Breast epithelium (tissue), 4 donors: ENCODE data around the gene GDPD5. TPM values are rescaled to one million over a fixed set of nuclear protein-coding genes. Genes with fewer than 3 reads are reported as not detected.

ENCODE experiments used
- DNase-seq, 2 donors: peaks; one replicate each; pipeline ENCODE4 v3.0.0-alpha.2; 2019; ENCODE audit warnings: low spot score in 2 of 2
- H3K27ac ChIP-seq, 2 donors: fragments of 200-600 bp; sonication (generic) in 1 of 2; one replicate each; pipeline ENCODE4 v1.5.1; 2016 to 2019; ENCODE audit warnings: mild to moderate bottlenecking in 1 of 2
- H3K27me3 ChIP-seq, 2 donors: fragments of 200-600 bp; sonication (generic) in 1 of 2; one replicate each; pipeline versions ENCODE4 v1.5.1 to v1.6.0; 2017 to 2019; ENCODE audit warnings: control low read depth in 1 of 2, mild to moderate bottlenecking in 1 of 2
- H3K36me3 ChIP-seq: fragments of 200-600 bp; one replicate; pipeline ENCODE4 v1.5.1; 2019
- H3K4me1 ChIP-seq, 2 donors: fragments of 200-600 bp; sonication (generic); one replicate each; pipeline ENCODE4 v1.5.1; 2016 to 2019; ENCODE audit warnings: control low read depth in 1 of 2
- H3K4me3 ChIP-seq, 3 donors: fragments of 200-600 bp; sonication (generic); 1 replicate in 2 of 3; 2 replicates in 1 of 3; pipeline ENCODE4 v1.5.1; 2016 to 2019; ENCODE audit warnings: mild to moderate bottlenecking in 3 of 3, moderate library complexity in 2 of 3
- H3K9me3 ChIP-seq, 2 donors: fragments of 200-600 bp; sonication (generic) in 1 of 2; one replicate each; pipeline ENCODE4 v1.5.1; 2016 to 2019; ENCODE audit warnings: control low read depth in 1 of 2
- POLR2A ChIP-seq: fragments of 450-650 bp; IDR thresholded peaks from one replicate; pipeline ENCODE4 v1.6.1; 2016; ENCODE audit warnings: antibody characterized with exemption, mild to moderate bottlenecking, moderate library complexity
- POLR2AphosphoS5 ChIP-seq, 3 donors: sonication (generic); formaldehyde crosslinking; IDR thresholded peaks; one replicate each; pipeline ENCODE4 v1.6.1; 2017; ENCODE audit warnings: antibody characterized with exemption in 3 of 3
- intact Hi-C: fragments of 100-400 bp; cut with DNase I; formaldehyde crosslinking; loops from one replicate; pipeline ENCODE4 v1.15.1; 2023; ENCODE audit warnings: low total_unique reads
- total RNA-seq, 3 donors: library from RNA; depleted of rRNA; stranded (reverse); fragments of >200 nt; gene quantifications; one replicate each; pipeline ENCODE4 v1.1.0, GENCODE V29; 2016
- TF ChIP-seq, protein P1 (sequence below), 3 donors: fragments of 450-650 bp; IDR thresholded peaks; one replicate each; pipeline ENCODE4 v1.5.1; 2016 to 2017; ENCODE audit warnings: antibody characterized with exemption in 3 of 3, mild to moderate bottlenecking in 3 of 3, moderate library complexity in 3 of 3

GDPD5 gene
- total RNA-seq, 3 donors from 2014 or later = 10.5 to 25.9 (median 14.8) TPM

DNA sequence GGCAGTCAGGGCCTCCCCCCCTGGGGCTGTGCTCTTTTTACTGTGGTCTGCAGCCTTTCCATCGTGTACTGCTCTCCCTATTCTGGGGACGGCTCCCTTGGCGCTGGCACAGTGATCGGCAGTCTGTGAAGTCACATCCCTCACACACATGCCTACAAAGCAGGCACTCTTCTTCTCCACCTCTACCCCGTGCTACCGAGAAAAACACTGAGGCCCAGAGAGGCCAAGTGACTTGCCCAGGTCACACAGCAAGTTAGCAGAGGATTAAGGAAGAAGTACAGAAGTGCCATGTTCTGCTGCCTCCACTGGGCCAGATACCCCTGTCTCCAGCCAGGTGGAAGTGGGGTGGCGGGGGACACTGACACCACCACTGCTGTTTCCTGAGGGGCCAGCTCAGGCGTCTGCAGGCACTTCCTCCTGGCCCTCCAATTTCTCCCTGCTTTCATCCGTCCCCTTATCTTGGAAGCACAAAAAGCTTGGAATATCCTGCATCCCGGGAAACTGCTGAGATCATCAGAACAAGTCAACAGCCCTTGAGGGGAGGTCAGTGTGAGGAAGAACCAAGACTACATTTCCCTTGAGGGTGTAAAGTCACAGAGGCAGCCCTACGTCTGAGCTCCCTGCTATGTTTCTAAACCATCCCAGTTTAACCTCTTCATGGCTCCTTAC lies 62.5 kb downstream of the GDPD5 start:
- no peak overlapping the region for H3K27ac ChIP-seq
- no peaks in the 10 kb centered on the region for H3K36me3 ChIP-seq
- H3K4me1 ChIP-seq = no peaks in the 10 kb centered on the region
- no peaks in the 10 kb centered on the region for H3K27me3 ChIP-seq
- H3K4me3 ChIP-seq = no peak overlapping the region
- intact Hi-C loops = loop anchor here (5.0 kb wide), 1 partner anchor 1729 kb away; no protein-coding TSS in a partner anchor
- TF ChIP-seq, protein P1, sequence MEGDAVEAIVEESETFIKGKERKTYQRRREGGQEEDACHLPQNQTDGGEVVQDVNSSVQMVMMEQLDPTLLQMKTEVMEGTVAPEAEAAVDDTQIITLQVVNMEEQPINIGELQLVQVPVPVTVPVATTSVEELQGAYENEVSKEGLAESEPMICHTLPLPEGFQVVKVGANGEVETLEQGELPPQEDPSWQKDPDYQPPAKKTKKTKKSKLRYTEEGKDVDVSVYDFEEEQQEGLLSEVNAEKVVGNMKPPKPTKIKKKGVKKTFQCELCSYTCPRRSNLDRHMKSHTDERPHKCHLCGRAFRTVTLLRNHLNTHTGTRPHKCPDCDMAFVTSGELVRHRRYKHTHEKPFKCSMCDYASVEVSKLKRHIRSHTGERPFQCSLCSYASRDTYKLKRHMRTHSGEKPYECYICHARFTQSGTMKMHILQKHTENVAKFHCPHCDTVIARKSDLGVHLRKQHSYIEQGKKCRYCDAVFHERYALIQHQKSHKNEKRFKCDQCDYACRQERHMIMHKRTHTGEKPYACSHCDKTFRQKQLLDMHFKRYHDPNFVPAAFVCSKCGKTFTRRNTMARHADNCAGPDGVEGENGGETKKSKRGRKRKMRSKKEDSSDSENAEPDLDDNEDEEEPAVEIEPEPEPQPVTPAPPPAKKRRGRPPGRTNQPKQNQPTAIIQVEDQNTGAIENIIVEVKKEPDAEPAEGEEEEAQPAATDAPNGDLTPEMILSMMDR (IDR thresholded peaks at IDR 0.05) = no peak
- TF ChIP-seq POLR2A (no peak), POLR2AphosphoS5 (IDR thresholded peaks at IDR 0.05) (no peak)
- DNase-seq = no peak
- H3K9me3 ChIP-seq = no peaks in the 10 kb centered on the region

GRCh38 chr11:75462117-75462653 lies 63.6 kb downstream of the GDPD5 start:
- Histone ChIP-seq H3K27me3 (no peaks in the 10 kb centered on the region), H3K36me3 (no peaks in the 10 kb centered on the region), H3K9me3 (no peaks in the 10 kb centered on the region), H3K27ac (no peak overlapping the region), H3K4me3 (no peak overlapping the region), H3K4me1 (no peaks in the 10 kb centered on the region)
- intact Hi-C loops = loop anchor here (5.0 kb wide), 1 partner anchor 1730 kb away; no protein-coding TSS in a partner anchor
- no peak for DNase-seq
- TF ChIP-seq POLR2A (no peak), POLR2AphosphoS5 (IDR thresholded peaks at IDR 0.05) (no peak)
- TF ChIP-seq, protein P1 (IDR thresholded peaks at IDR 0.05) = no peak

DNA sequence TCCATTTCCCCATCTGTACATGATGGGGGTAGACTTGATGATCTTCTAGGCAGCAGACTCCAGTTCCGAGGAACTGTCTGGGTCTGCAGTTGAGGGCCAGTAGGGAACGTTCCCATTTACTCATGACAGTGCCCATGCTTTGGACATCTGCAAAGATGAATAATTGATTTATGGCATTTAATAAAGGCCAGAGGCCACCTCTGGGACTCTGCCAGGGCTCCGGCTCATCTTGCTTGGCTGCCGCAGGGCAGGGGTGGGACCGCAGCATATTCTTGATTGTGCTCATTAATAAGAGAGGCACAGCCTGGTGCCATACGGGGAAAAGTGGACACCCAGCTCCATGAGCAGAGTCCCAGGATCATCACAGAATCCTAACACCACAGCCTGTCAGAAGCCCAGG lies 64.6 kb downstream of the GDPD5 start:
- no peaks in the 10 kb centered on the region for H3K27me3 ChIP-seq
- no peak overlapping the region for H3K4me3 ChIP-seq
- H3K36me3 ChIP-seq = no peaks in the 10 kb centered on the region
- no peak overlapping the region for H3K27ac ChIP-seq
- DNase-seq = peak in 1 of 2 donors; percentile 44
- no peaks in the 10 kb centered on the region for H3K9me3 ChIP-seq
- no peak for TF ChIP-seq POLR2A
- TF ChIP-seq, protein P1 (IDR thresholded peaks at IDR 0.05) = no peak
- no peak for TF ChIP-seq POLR2AphosphoS5 (IDR thresholded peaks at IDR 0.05)
- no peaks in the 10 kb centered on the region for H3K4me1 ChIP-seq
- intact Hi-C loops = loop anchor here (5.0 kb wide), 1 partner anchor 1731 kb away; no protein-coding TSS in a partner anchor

GRCh38 chr11:75456596-75457183 lies 69.1 kb downstream of the GDPD5 start:
- no peaks in the 10 kb centered on the region for H3K36me3 ChIP-seq
- no peaks in the 10 kb centered on the region for H3K9me3 ChIP-seq
- no peak for TF ChIP-seq POLR2A
- TF ChIP-seq, protein P1 (IDR thresholded peaks at IDR 0.05) = no peak
- TF ChIP-seq POLR2AphosphoS5 (IDR thresholded peaks at IDR 0.05) = no peak
- no peaks in the 10 kb centered on the region for H3K4me1 ChIP-seq
- intact Hi-C loops = no loop called here
- DNase-seq = no peak
- no peak overlapping the region for H3K4me3 ChIP-seq
- no peaks in the 10 kb centered on the region for H3K27me3 ChIP-seq
- no peak overlapping the region for H3K27ac ChIP-seq

GRCh38 chr11:75454987-75455386 lies 70.8 kb downstream of the GDPD5 start:
- intact Hi-C loops = loop anchor here (5.0 kb wide), 1 partner anchor 72 kb away; the partner anchor contains the start of gene GDPD5
- Histone ChIP-seq H3K27ac (no peak overlapping the region), H3K4me3 (no peak overlapping the region), H3K4me1 (no peaks in the 10 kb centered on the region), H3K36me3 (no peaks in the 10 kb centered on the region), H3K27me3 (no peaks in the 10 kb centered on the region), H3K9me3 (no peaks in the 10 kb centered on the region)
- no peak for DNase-seq
- TF ChIP-seq POLR2A = no peak
- no peak for TF ChIP-seq POLR2AphosphoS5 (IDR thresholded peaks at IDR 0.05)
- TF ChIP-seq, protein P1 (IDR thresholded peaks at IDR 0.05) = no peak
